GM12864 (cell line): ENCODE data around the gene PLA2G4C.

Experiments
- DNase-seq: peaks from one replicate; pipeline ENCODE4 v3.0.0-alpha.2; 2011; ENCODE audit warnings: low read depth
- H3K4me3 ChIP-seq: 2 replicates; pipeline ENCODE4 v1.5.1; 2011; ENCODE audit warnings: mild to moderate bottlenecking, low read depth, low read length, control low read depth
- TF ChIP-seq, protein P1 (sequence below): IDR thresholded peaks from 2 replicates; pipeline ENCODE4 v1.5.1; 2011; ENCODE audit warnings: low read depth, mild to moderate bottlenecking, moderate library complexity, low read length, control low read depth, inconsistent platforms; ENCODE audit errors: missing control alignments

PLA2G4C gene

DNA sequence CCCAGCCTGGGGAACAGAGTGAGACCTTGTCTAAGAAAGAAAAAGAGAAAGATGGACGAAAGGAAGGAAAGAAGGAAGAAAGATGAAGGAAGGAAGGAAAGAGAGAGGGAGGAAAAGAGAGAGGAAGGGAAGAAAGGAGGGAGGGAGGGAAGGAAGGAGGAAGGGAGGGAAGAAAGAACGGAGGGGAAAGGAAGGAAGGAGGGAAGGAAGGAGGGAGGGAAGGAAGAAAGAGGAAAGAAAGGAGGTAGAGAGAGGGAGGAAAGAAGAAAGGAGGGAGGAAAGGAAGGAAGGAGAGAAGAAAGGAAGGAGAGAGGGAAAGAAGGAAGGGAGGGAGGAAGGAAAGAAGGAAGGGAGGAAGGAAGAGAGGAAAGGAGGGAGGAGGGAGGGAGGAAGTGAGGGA lies 87.6 kb downstream of the PLA2G4C start:
- DNase-seq = no peak
- H3K4me3 ChIP-seq = no peak overlapping the region
- TF ChIP-seq, protein P1, sequence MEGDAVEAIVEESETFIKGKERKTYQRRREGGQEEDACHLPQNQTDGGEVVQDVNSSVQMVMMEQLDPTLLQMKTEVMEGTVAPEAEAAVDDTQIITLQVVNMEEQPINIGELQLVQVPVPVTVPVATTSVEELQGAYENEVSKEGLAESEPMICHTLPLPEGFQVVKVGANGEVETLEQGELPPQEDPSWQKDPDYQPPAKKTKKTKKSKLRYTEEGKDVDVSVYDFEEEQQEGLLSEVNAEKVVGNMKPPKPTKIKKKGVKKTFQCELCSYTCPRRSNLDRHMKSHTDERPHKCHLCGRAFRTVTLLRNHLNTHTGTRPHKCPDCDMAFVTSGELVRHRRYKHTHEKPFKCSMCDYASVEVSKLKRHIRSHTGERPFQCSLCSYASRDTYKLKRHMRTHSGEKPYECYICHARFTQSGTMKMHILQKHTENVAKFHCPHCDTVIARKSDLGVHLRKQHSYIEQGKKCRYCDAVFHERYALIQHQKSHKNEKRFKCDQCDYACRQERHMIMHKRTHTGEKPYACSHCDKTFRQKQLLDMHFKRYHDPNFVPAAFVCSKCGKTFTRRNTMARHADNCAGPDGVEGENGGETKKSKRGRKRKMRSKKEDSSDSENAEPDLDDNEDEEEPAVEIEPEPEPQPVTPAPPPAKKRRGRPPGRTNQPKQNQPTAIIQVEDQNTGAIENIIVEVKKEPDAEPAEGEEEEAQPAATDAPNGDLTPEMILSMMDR = no peak

DNA sequence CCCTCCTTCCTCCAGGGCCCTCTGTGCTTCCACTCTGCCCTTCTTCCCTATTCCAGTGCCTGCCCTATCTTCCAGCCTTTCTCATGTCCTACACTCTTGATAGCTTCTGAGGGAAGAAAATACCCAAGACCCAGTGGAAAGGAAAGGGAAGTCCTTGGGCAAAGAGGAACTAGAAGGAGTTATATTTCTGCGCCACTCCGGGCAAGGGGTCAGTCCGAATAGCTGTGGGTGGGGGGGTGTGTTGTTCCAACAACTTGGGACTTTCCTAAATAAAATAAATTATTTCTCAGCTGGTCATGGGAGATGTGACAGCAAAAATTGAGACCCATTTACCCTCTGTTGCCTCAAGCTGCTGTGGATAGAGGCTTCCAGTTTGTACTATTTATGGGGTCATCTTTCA lies 89.9 kb downstream of the PLA2G4C start:
- no peak overlapping the region for H3K4me3 ChIP-seq
- DNase-seq = no peak
- TF ChIP-seq, protein P1 = no peak

DNA sequence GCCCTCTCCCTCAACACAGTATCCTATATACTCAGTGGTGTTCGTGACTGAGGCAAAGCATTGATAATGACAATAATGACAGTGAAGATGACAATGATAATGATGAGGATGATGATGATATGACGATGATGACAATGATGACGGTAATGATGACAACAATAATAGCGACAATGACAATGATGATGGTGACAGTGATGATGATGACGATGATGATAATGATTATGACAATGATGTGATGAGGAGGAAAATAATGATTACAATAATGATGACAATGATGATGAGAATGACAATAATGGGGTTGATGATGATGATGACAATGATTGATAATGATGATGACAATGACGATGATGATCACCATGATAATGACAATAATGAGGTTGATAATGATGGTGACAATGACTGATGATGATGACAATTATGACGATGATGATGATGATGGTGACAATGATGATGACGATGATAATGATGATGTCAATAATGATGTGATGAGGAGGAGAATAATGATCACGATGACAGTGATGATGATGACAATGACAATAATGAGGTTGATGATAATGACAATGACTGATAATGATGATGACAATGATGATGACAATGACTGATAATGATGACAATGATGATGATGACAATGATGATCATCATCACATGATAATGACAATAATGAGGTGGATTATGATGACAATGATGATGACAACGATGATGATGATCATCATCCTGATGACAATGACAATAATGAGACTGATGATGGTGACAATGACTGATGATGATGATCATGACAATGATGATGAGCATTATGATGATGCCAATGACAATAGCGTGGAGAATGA lies 99.5 kb downstream of the PLA2G4C start:
- H3K4me3 ChIP-seq = no peak overlapping the region
- TF ChIP-seq, protein P1 = no peak
- DNase-seq = no peak

DNA sequence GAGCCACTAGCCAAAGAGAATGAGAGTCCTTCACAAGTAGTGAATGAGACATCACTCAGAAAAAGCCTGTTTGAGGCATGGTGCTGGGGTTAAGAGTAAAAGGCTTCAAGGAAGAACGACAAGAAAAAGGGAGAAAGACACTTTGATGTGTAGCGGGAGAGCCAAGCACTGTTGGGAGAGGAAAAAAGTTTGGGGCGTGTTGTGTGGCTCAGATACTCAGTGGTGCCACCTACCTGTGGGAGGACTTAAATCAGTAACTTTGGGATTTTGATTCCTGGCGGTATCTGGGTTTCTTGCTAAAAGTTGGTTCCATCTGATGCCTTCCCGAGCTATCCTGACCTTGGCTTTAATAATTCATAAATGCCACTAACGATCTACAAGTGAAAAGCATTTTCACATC lies 103.9 kb downstream of the PLA2G4C start:
- no peak overlapping the region for H3K4me3 ChIP-seq
- DNase-seq = no peak
- TF ChIP-seq, protein P1 = peak; percentile 43

DNA sequence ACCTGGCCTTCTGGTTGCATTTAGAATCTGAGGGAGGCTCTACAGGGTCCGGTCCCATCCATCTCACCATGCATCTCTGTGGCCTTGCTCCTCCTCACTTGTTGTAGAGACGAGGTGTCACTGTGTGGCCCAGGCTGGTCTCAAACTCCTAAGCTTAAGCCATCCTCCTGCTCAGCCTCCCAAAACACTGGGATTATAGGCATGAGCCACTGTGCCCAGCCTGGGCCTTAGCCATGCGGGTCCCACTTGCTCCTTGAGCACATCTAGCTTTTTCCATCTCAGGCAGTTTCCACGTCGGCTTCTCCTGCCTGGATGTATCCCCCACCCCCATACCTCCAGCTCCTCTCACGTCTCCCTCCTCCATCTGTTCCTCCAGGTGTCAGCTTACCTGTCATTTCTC lies 106.4 kb downstream of the PLA2G4C start:
- no peak overlapping the region for H3K4me3 ChIP-seq
- TF ChIP-seq, protein P1 = no peak
- DNase-seq = no peak

DNA sequence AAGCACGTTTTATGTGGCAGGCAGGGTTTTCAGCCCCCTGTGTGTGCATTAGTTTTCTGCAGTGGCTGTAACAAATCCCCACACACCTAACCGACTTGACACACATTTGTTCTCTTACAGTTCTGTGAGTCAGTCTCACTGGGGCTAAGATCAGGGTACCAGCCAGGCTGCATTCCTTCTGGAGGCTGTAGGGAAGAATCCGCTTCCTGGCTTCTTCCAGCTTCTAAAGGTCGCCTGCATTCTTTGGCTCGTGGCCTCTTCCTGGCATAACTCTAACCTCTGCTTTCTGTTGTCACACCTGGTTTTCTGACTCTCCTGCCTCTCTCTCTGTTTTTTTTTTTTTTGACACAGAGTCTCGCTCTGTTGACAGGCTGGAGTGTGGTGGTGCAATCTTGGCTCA lies 109.8 kb downstream of the PLA2G4C start:
- H3K4me3 ChIP-seq = no peak overlapping the region
- TF ChIP-seq, protein P1 = no peak
- DNase-seq = no peak

DNA sequence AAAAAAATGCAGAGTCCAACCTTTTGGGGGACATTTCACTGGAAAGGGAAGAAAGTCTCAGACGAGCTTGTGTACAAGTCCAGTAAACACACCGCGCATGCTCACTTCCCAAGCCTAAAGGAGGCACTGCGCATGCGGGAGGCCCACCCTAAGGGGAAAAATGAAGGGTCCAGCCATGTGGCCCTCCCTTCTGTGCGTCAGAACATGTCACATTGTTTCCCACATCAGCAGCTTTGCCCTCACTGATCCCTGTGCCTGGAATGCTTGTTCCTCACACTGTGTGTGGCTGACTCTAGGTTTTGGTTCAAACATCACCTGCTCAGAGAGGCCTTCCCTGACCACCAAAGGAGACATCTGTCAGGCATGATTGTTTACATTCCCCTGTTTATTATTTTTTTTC lies 111.8 kb downstream of the PLA2G4C start:
- no peak overlapping the region for H3K4me3 ChIP-seq
- DNase-seq = no peak
- TF ChIP-seq, protein P1 = no peak
